T-helper 9 cell (primary cell): ENCODE measurements around the gene ZNF580.

ENCODE experiments used
- DNase-seq: peaks from one replicate; pipeline ENCODE4 v3.0.0-alpha.2; 2020

Gene ZNF580

GRCh38 chr19:55606471-55606787, 34.4 kb upstream of the ZNF580 start:
- DNase-seq, result no peak

GRCh38 chr19:55606817-55607216, 34.0 kb upstream of the ZNF580 start:
- no peak for DNase-seq

- no peak for DNase-seq
Observed at GRCh38 chr19:55609326-55609725, 31.5 kb upstream of the ZNF580 start.

- DNase-seq, result no peak
Observed at GRCh38 chr19:55611300-55611982, 29.4 kb upstream of the ZNF580 start.

- no peak for DNase-seq
Observed at GRCh38 chr19:55611983-55612645, 28.7 kb upstream of the ZNF580 start.

GRCh38 chr19:55613396-55613795, 27.4 kb upstream of the ZNF580 start:
- no peak for DNase-seq

GRCh38 chr19:55613930-55614710, 26.7 kb upstream of the ZNF580 start:
- no peak for DNase-seq

- no peak for DNase-seq
Observed at GRCh38 chr19:55614711-55615542, 25.9 kb upstream of the ZNF580 start.

- DNase-seq, result no peak
Observed at GRCh38 chr19:55615543-55616394, 25.0 kb upstream of the ZNF580 start.

GRCh38 chr19:55616395-55616875, 24.4 kb upstream of the ZNF580 start:
- DNase-seq, result no peak

- no peak for DNase-seq
Observed at GRCh38 chr19:55617426-55617825, 23.4 kb upstream of the ZNF580 start.

GRCh38 chr19:55618426-55618825, 22.4 kb upstream of the ZNF580 start:
- DNase-seq, result no peak

GRCh38 chr19:55619286-55619685, 21.5 kb upstream of the ZNF580 start:
- DNase-seq, result no peak

GRCh38 chr19:55620410-55621204, 20.2 kb upstream of the ZNF580 start:
- DNase-seq, result no peak

GRCh38 chr19:55621205-55621672, 19.6 kb upstream of the ZNF580 start:
- DNase-seq, result no peak

GRCh38 chr19:55621673-55622231, 19.1 kb upstream of the ZNF580 start:
- DNase-seq, result no peak

- no peak for DNase-seq
Observed at GRCh38 chr19:55622242-55622969, 18.4 kb upstream of the ZNF580 start.

- DNase-seq, result no peak
Observed at GRCh38 chr19:55623130-55623529, 17.7 kb upstream of the ZNF580 start.

GRCh38 chr19:55623561-55623960, 17.2 kb upstream of the ZNF580 start:
- DNase-seq, result no peak
